HG03457 (cell line): ENCODE results near the gene ADAMTSL4.
A peak's percentile ranks its signal among the peaks of the same experiment; 100 is the strongest.

ENCODE experiments used
- ATAC-seq: cut with Tn5 transposase; IDR thresholded peaks from one replicate; pipeline ENCODE4 v1.9.1; 2021; ENCODE audit warnings: moderate number of reproducible peaks; ENCODE audit not compliant: unreplicated experiment

ADAMTSL4 gene

GRCh38 chr1:150548632-150549495 is at the start of gene ADAMTSL4:
Gene ADAMTSL4 (plus strand): TSS chr1:150549408. CDS start chr1:150552289, 2,881 bp downstream.
- no peak for ATAC-seq

- ATAC-seq, result no peak
These were observed 43.8 kb upstream of the ADAMTSL4 start for GRCh38 chr1:150505431-150505830.

- ATAC-seq, result no peak
These were observed 41.0 kb upstream of the ADAMTSL4 start, which contains the start of gene ECM1 for GRCh38 chr1:150507912-150508864. Gene ECM1 (plus strand): TSS chr1:150508109. CDS start chr1:150508210, 101 bp downstream.

- no peak for ATAC-seq
These were observed 40.2 kb upstream of the ADAMTSL4 start for GRCh38 chr1:150508982-150509381.

- ATAC-seq, result no peak
These were observed 37.7 kb upstream of the ADAMTSL4 start for GRCh38 chr1:150511551-150511950.

DNA sequence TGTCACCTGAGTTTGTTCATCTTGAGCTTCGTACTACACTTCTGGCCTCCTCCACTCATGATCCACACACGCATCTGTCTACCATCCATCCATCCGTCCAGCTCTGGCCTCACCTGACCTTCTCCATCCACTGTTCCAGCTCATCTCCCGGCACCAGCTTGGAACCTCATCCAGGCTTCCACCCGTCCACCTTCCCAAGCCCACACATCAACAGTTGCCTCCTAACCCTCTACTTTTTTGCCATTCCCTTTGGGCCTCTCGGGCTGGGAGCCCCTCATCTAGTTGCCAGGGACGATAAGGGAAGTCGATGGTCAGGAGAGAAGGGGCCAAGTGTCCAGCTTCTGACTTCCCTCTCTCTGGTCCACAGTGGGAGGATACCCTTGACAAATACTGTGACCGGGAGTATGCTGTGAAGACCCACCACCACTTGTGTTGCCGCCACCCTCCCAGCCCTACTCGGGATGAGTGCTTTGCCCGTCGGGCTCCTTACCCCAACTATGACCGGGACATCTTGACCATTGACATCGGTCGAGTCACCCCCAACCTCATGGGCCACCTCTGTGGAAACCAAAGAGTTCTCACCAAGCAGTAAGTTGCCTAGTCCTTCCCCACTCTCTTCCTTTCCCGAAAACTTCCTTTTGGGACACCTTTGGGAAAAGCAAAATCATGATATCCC is 37.1 kb upstream of the ADAMTSL4 start:
- ATAC-seq, result no peak

DNA sequence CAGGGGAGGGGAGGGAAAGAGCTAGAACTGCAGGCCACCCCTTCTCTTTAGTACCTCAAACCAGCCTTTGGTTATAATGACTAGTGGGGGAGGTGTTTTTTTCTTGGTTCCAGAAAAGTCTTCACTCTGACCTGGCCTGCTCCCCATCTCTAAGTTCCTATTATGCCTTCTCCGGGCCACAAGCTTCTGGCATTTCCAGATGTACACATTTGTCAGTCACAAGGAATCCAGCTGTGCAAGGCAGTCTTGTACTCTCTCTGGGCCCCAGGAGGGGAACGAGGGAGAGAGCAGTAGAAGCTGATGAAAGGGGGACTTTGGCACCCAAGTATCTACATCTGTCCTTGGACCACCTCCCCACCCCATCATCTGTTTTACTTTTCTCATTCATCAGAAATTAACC is 36.4 kb upstream of the ADAMTSL4 start:
- no peak for ATAC-seq

DNA sequence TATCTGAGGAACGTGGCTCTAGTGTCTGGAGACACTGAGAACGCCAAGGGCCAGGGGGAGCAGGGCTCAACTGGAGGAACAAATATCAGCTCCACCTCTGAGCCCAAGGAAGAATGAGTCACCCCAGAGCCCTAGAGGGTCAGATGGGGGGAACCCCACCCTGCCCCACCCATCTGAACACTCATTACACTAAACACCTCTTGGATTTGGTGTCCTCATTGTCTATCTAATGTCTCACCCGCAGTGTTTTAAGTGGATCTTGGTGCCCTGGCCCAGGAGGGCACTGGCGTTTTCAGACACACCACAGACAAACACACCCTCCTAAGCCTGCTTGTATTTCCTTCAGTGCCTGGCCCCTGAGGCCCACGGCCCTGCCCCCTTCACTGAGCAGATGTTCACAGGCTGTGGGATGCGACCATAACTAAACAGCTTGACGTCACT is 35.8 kb upstream of the ADAMTSL4 start:
- ATAC-seq, result no peak

DNA sequence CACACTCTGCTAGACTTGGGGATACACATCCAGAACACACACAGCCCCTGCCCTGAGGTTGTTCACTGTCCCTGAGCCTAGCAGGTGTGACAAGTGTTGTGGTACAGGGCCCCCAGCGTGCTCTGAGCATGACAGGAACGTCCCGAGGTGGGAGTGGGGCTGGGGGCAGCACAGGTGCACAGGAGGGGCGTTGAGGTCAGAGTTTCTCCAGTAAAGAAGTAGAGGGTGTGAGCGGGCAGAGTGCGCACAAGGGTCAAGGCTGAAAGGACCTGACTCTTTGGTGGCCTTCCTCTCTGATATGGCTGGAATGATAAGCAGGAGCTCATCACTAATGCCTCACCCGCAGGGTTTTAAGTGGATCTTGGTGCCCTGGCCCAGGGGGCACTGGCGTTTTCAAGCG is 34.9 kb upstream of the ADAMTSL4 start:
- ATAC-seq, result no peak

DNA sequence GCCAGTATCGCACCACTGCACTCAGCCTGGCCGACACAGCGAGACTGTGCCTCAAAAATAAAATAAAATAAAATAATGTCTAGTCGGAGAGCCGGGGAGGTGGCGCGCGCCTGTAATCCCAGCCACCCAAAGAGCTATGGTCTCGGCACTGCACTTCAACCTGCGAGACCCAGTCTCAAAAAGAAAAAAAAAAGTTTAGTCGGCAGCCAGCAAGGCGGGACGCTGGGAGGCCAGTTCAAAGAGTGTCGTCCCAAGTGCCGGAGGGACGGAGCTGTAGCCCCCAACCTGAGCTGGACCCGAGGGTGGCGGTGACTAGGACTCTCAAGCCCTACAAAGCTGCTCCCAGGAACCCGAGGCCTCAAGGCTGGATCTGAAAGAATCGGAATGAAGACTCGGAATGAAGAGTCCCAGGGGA is 34.3 kb upstream of the ADAMTSL4 start:
- no peak for ATAC-seq

DNA sequence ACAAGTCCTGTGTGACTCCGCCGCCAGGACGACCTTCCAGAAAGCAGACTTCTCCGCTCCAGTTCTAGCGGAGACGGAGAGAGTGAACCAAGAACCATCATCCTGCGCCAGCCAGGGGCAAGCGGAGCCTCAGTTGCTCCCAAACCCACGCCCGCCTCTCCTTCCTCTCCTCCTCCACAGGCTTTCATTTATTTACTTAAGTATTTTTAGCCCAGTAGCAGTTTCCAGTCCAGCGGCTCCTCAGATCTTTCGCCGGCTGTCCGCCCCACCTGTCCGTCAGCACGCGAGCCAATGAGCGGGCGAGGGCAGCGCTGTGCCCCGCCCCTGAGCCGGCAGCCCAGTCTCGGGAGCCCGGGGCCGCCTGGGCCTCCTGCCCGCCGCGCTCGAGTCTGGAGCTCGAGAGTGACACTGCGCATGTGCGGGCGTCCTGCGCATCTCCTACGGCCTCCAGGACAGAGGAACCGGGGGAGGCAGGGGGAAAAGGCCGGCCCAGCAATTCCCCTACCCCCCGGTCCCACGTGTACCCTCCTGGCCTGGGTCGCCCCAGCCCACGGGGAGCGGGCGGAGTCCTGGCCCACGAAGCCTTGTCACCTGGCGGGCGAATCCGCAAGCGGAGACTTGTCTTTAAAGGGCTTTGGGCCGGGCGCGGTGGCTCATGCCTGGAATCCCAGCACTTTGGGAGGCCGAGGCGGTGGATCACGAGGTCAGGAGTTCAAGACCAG is 33.7 kb upstream of the ADAMTSL4 start, which contains the start of gene FALEC:
FALEC (plus strand) TSS at position 425 of the 722 bp plus-strand sequence.
- ATAC-seq, result peak; percentile 83

GRCh38 chr1:150516050-150516591 is 33.1 kb upstream of the ADAMTSL4 start:
- no peak for ATAC-seq

DNA sequence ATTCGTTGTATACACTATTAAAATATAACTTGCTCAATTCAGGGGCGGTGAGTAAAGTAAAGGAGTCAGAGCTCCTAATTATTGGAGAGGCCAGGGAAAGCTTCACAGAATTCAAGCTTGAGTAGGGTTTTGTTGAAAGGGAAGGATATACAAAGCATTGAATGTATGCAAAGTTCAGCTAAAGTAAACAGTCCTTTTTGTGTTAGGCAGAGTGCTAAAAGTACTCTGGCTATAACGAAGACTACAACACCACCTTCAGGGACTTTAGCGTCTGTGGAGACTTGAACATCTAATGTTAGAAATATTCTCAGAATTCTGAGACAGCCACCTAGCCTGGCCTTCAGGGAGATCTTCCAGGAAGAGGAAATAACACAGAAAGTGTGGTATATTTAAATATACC is 32.6 kb upstream of the ADAMTSL4 start:
- ATAC-seq, result no peak

DNA sequence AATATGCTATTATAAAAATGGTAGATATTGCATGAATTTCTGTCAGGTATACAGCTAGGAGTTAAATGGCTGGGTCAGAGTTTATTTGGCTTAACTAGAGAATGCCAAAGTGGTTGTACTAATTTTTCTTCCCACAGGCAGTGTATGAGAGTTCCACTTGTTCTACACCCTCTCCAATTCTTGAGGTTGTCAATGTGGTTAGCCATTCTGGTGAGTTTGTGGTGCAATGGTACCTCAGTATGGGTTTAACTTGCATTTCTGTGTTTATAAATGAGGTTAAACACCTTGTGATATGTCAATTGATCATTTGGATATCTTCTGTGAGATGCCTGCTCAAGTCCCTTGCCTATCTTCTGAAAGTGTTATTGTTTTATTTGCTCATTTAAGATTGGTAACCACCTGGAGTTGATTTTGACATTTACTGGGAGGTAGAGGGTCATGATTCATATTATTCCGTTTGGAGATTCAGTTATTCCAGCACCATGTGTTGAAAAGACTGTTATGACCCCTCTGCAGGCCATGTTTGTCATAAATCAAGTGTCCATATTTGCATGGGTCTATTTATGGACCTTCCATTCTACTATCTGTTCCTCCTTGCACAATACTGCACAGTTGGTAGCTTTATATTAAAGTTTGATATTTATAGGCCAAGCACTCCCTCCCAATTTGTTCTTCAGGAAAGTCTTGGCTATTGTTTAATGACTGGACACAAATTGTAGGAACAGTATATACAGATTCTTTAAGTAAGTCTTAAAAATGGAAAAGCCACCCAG is 27.8 kb upstream of the ADAMTSL4 start:
- ATAC-seq, result no peak

DNA sequence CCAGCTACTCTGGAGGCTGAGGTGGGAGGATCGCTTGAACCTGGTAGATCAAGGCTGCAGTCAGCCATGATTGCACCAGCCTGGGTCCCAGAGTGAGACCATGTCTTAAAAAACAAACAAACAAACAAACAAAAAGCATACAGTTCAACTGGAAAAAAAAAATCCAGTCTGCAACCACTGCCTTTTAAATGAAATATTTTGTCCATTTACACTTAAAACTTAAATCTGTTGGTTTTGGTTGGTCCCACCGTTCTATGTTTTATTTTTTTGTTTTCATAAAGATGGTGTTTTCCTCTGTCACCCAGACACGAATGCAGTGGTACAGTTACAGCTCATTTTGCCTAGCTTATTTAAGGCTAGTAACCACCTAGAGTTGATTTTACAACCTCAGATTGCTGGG is 23.9 kb upstream of the ADAMTSL4 start:
- no peak for ATAC-seq

GRCh38 chr1:150528196-150528595 is 21.0 kb upstream of the ADAMTSL4 start:
- ATAC-seq, result no peak

GRCh38 chr1:150529017-150529416 is 20.2 kb upstream of the ADAMTSL4 start:
- no peak for ATAC-seq

- no peak for ATAC-seq
These were observed 18.6 kb upstream of the ADAMTSL4 start for GRCh38 chr1:150530491-150531159.

GRCh38 chr1:150532860-150533259 is 16.3 kb upstream of the ADAMTSL4 start:
- no peak for ATAC-seq
